RPMI8226 (cell line): ENCODE measurements around the gene RPTOR.
A peak's percentile ranks its signal among the peaks of the same experiment; 100 is the strongest.
"Not testable (repeated sequence)": the region's sequence is repeated elsewhere in the genome, so short reads cannot be mapped to it uniquely, and the experiment has no call there.

ENCODE experiments used
- DNase-seq: peaks from one replicate; pipeline ENCODE4 v3.0.0-alpha.2; 2015

The RPTOR gene

GRCh38 chr17:80726558-80727408, 182.1 kb downstream of the RPTOR start:
- DNase-seq: no peak

DNA sequence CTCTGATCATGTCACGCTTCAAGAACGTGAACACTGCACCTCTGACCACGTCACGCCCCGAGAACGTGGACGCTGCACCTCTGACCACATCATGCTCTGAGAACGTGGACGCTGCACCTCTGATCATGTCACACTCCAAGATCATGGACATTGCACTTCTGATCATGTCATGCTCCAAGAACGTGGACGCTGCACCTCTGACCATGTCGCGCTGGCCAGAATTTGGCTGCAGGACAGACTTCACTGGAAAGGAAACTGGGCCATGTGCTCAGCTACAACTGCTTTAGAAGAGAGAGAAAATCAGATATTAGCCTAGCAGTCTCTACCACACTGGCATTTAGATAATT, 182.7 kb downstream of the RPTOR start:
- no peak for DNase-seq

DNA sequence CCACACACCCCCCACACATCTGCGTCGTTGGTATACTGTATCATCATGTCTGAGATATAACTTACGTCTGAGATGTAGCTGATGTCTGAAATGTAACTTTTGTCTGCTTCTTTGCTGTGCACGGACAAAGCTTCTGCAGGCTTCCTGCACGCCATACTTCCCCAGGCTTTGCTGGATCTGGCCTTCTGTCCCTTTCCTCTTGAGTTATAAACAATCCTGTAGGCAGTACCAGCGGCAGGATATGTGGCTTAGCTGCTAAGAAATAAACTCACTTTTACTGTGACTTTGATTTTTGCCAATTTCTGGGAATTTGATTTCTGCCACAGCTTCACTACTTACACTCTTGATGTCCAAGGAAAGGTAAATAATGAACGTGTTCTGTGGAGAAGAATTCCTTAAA, 184.4 kb downstream of the RPTOR start:
- DNase-seq: no peak

DNA sequence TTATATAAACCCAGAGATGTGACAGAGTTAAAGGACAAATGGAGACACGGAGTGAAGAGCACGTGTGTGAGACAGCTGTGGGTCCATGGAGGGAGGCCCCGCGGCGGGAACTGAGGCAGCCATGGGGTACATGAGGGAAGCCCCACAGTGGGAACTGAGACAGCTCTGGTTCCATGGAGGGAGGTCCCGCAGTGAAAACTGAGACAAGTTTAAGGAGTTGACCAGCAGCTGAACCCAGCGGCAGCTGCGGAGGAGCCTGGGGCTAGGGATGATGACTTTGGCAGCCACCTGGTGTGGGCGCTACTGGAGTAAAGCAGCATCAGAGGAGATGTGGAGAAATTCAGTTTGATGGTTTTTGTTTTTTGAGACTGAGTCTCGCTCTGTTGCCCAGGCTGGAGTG, 185.1 kb downstream of the RPTOR start:
- DNase-seq: no peak

DNA sequence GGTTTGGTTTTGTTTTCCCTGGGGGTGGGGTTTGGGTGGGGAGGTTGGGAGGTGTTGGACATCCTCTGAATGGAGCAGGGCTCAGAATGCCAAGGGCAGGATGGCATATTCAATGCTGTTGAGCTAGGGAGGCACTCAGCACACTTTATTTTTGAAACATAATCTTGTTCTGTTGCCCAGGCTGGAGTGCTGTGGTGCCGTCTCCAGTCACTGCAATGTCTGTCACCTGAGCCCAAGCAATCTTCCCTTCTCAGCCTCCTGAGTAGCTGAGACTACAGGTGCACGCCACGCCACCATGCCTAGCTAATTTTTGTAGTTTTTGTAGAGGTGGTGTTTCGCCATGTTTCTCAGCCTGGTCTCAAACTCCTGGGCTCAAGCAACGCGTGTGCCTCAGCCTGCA, 186.1 kb downstream of the RPTOR start:
- DNase-seq: no peak

DNA sequence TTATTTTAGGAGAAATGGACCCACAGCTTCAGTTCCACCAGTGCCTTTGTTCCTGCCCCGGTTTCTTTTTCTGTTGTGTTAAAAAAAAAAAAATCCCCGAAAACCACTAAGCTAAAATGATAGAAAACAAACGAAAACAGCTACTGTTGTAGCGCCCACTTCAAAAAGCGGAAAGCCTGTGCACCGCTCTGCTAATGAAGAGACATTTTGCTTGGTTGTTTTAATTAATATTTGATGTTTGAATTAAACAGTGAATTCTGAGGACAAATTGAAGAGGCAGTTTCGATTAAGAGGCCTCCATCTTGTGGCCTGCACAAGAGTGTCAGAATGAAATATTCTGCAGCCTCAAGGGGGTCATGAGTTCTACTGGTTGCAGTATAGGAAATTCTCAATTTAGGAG, 186.7 kb downstream of the RPTOR start:
- no peak for DNase-seq

GRCh38 chr17:80732268-80732667, 187.6 kb downstream of the RPTOR start:
- DNase-seq: no peak

- DNase-seq: peak; percentile 96
Measured at GRCh38 chr17:80737106-80738019, 192.7 kb downstream of the RPTOR start.

GRCh38 chr17:80738020-80738808, 193.6 kb downstream of the RPTOR start:
- DNase-seq: peak; percentile 5

DNA sequence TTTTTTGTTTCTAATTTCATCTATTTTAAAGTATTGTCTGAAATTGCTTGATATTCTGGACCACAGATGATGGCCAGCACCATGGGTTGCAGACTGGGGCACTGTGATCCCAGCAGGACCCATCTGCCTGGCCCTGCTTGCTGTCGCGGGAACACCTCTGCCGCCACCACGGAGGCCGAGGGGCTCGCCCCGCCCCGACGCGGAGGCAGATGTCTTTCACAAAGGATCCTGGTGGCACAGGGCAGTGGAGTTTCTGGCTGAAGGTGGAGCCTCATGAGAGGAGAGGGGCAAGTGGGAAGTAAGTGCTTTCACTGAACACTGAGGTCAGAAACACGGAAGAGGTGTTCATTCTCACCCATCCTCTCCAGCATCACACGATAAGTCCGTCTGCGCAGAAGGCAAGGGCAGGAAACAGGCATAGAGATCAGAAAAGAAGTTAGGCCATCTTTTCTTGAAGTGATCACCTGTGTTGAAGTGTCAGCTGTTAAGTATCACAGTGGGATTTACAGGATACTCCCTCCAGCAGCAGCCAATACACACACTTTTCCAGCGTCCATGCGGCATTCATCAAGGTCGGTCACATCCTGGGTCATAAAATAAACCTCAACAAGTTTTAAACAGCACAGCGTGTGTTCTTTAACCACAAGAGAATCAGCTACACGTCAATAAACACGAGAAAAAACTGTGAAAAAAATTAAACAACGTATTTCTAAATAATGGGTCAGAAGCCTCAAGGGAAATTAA, 194.5 kb downstream of the RPTOR start:
- DNase-seq: no peak

- DNase-seq: no peak
Measured at GRCh38 chr17:80740141-80740540, 195.5 kb downstream of the RPTOR start.

- DNase-seq: no peak
Measured at GRCh38 chr17:80742091-80742490, 197.5 kb downstream of the RPTOR start.

DNA sequence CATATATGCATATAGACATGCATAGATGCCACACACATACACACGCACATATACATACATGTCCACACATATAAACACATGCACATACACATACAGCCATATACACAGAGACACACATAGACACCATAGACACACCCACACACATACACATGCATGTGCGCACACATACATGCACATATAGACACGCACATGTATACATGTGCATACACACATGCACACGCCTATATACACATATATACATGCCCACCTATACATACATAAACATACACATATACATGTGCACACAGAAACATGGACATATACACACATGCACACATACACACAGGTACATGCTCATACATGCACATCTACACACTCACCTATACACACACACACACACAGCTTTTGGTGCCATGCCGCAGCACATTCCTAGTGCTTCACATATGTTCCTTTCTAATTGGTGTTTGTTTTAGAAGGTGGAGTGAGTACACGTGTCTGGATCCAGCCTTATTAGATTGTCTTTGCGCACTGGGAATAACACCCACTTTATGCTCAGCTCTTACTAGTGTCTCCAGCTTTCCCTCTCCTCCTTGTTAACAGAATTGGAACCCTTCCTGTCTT, 198.0 kb downstream of the RPTOR start:
- no peak for DNase-seq

GRCh38 chr17:80743181-80743771, 198.6 kb downstream of the RPTOR start:
- no peak for DNase-seq

GRCh38 chr17:80743973-80744372, 199.3 kb downstream of the RPTOR start:
- DNase-seq: not testable (repeated sequence)

- DNase-seq: not testable (repeated sequence)
Measured at GRCh38 chr17:80744725-80745124, 200.1 kb downstream of the RPTOR start.

GRCh38 chr17:80745183-80745582, 200.5 kb downstream of the RPTOR start:
- DNase-seq: no peak

DNA sequence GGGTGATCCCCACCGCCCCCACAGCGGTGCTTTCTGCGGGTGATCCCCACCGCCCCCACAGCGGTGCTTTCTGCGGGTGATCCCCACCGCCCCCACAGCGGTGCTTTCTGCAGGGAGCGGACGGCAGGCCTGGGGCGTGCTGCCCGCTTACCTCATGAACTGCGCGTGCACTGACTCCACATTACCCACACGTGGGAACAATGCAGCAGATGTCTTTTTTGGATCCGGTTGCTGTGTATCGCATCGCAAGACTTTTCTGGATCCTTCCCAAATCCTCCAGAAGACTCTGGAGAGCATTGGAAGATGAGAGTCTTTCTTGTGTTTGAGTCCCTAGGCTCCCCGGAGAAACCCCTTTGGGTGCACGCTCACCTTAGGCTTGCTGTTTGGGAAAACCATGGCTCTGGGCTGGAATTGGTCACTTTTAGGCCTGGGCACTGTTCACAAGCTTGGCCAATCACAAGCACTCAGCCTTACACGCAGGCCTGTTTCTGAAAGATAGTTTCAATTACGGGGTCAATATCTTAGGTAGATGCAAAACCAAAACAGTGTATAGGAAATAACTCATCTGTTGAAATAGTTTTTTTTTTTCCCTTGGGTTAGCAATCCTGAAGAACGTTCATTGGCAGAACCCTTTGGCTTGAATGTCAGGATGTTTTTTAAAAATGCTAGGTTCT, 201.8 kb downstream of the RPTOR start:
- DNase-seq: no peak

- DNase-seq: no peak
Measured at GRCh38 chr17:80747469-80747868, 202.8 kb downstream of the RPTOR start.

GRCh38 chr17:80749611-80750010, 205.0 kb downstream of the RPTOR start:
- no peak for DNase-seq

DNA sequence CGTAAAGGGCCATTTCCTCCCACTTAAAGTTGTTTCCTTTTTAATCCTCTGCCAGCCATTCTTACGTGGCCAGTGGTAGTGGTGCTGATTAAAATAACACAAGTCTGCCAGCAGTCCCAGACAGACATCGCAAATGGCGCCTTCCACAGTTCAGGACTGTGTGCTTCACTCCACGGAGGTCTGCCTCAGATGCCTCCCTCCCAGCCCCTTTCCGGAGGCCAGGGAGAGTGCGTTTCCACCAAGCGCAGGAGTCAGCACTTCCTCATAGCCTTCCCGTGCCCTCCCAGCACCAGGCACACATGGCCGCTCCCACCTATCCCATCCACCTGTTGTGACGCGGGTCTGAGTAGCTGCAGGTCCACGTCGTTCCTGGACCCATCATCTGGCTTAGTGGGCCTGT, 205.6 kb downstream of the RPTOR start:
- no peak for DNase-seq
